ENCODE measurements around the gene KIF20A.
"Not testable (repeated sequence)": the region's sequence is repeated elsewhere in the genome, so short reads cannot be mapped to it uniquely, and the experiment has no call there.

KIF20A gene

GRCh38 chr5:138155977-138156376, 22.9 kb upstream of the KIF20A start:
- not testable (repeated sequence) for H3K4me3 ChIP-seq (ENCODE audit: low read depth in 1 of 2, low read length in 2 of 2); H3K9me3 ChIP-seq (ENCODE audit: control insufficient read depth in 1 of 2, low read length in 2 of 2); H3K27ac ChIP-seq (ENCODE audit: low read depth, low read length); H3K27me3 ChIP-seq (ENCODE audit: control insufficient read depth in 1 of 2, insufficient read depth in 2 of 2, low read length in 2 of 2); H3K4me1 ChIP-seq (ENCODE audit: control insufficient read depth in 1 of 2, insufficient read depth in 2 of 2, low read length in 2 of 2); H3K9ac ChIP-seq (ENCODE audit: low read depth in 1 of 2, low read length in 2 of 2)
- H3K36me3 ChIP-seq (ENCODE audit: control insufficient read depth in 1 of 2, insufficient read depth in 2 of 2, low read length in 2 of 2) = peaks cover 32 to 43% of the 10 kb centered on the region in 2 donors

DNA sequence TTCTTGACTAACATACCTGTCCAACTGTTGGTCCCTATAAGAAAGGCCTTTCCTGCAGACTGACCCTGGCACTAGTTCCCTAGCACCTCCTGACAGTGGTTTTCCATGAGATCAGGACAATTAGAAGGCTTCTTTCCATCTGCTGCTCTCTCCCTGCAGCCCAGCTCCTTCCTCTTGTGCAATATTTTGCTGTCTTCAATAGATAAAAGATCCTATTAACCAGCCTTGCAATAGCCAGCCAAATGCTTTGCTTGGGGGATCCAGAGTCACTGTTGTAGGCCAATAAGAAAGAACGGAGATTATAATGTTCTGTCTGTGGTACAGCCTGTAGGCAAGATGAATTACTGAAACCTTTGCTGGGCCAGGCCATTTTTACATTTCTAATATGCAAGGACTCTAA, 21.3 kb upstream of the KIF20A start:
- no peak overlapping the region for H3K27ac ChIP-seq (ENCODE audit: low read depth, low read length)
- no peak overlapping the region for H3K9ac ChIP-seq (ENCODE audit: low read depth in 1 of 2, low read length in 2 of 2)
- H3K36me3 ChIP-seq (ENCODE audit: control insufficient read depth in 1 of 2, insufficient read depth in 2 of 2, low read length in 2 of 2) = peaks cover 42 to 59% of the 10 kb centered on the region in 2 donors
- H3K4me3 ChIP-seq (ENCODE audit: low read depth in 1 of 2, low read length in 2 of 2) = no peak overlapping the region
- no peaks in the 10 kb centered on the region for H3K4me1 ChIP-seq (ENCODE audit: control insufficient read depth in 1 of 2, insufficient read depth in 2 of 2, low read length in 2 of 2)
- H3K9me3 ChIP-seq (ENCODE audit: control insufficient read depth in 1 of 2, low read length in 2 of 2) = no peaks in the 10 kb centered on the region
- no peaks in the 10 kb centered on the region for H3K27me3 ChIP-seq (ENCODE audit: control insufficient read depth in 1 of 2, insufficient read depth in 2 of 2, low read length in 2 of 2)

GRCh38 chr5:138159666-138160065, 19.2 kb upstream of the KIF20A start:
- H3K4me1 ChIP-seq (ENCODE audit: control insufficient read depth in 1 of 2, insufficient read depth in 2 of 2, low read length in 2 of 2) = no peaks in the 10 kb centered on the region
- H3K27me3 ChIP-seq (ENCODE audit: control insufficient read depth in 1 of 2, insufficient read depth in 2 of 2, low read length in 2 of 2) = no peaks in the 10 kb centered on the region
- H3K9me3 ChIP-seq (ENCODE audit: control insufficient read depth in 1 of 2, low read length in 2 of 2) = no peaks in the 10 kb centered on the region
- H3K27ac ChIP-seq (ENCODE audit: low read depth, low read length) = no peak overlapping the region
- no peak overlapping the region for H3K4me3 ChIP-seq (ENCODE audit: low read depth in 1 of 2, low read length in 2 of 2)
- peaks cover 61 to 80% of the 10 kb centered on the region in 2 donors for H3K36me3 ChIP-seq (ENCODE audit: control insufficient read depth in 1 of 2, insufficient read depth in 2 of 2, low read length in 2 of 2)
- no peak overlapping the region for H3K9ac ChIP-seq (ENCODE audit: low read depth in 1 of 2, low read length in 2 of 2)

- peaks cover 71 to 90% of the 10 kb centered on the region in 2 donors for H3K36me3 ChIP-seq (ENCODE audit: control insufficient read depth in 1 of 2, insufficient read depth in 2 of 2, low read length in 2 of 2)
- H3K9ac ChIP-seq (ENCODE audit: low read depth in 1 of 2, low read length in 2 of 2) = no peak overlapping the region
- H3K27me3 ChIP-seq (ENCODE audit: control insufficient read depth in 1 of 2, insufficient read depth in 2 of 2, low read length in 2 of 2) = no peaks in the 10 kb centered on the region
- no peak overlapping the region for H3K4me3 ChIP-seq (ENCODE audit: low read depth in 1 of 2, low read length in 2 of 2)
- no peaks in the 10 kb centered on the region for H3K4me1 ChIP-seq (ENCODE audit: control insufficient read depth in 1 of 2, insufficient read depth in 2 of 2, low read length in 2 of 2)
- H3K27ac ChIP-seq (ENCODE audit: low read depth, low read length) = no peak overlapping the region
- no peaks in the 10 kb centered on the region for H3K9me3 ChIP-seq (ENCODE audit: control insufficient read depth in 1 of 2, low read length in 2 of 2)
Observed at GRCh38 chr5:138160706-138161105, 18.2 kb upstream of the KIF20A start.

DNA sequence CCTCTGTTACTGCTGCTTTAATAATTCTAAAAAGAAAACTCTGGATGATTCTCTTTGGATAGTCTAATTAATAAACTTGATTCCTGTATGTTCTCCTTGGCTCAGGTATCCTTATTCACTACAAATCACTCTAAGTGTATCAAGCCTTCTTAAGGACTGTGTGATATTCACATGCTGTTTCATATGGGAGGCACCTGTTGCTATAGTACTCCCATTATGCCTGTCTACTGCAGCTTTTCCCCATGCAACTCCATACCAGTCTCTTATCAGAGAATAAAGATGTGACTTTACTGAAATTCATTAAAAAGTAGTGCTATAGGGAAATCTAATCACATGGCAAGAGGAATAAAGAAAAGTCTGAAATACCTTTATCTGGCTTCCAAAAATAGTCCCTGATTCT, 15.2 kb upstream of the KIF20A start:
- Histone ChIP-seq H3K36me3 (ENCODE audit: control insufficient read depth in 1 of 2, insufficient read depth in 2 of 2, low read length in 2 of 2) (peaks cover 71 to 98% of the 10 kb centered on the region in 2 donors), H3K4me3 (ENCODE audit: low read depth in 1 of 2, low read length in 2 of 2) (no peak overlapping the region), H3K27me3 (ENCODE audit: control insufficient read depth in 1 of 2, insufficient read depth in 2 of 2, low read length in 2 of 2) (no peaks in the 10 kb centered on the region), H3K4me1 (ENCODE audit: control insufficient read depth in 1 of 2, insufficient read depth in 2 of 2, low read length in 2 of 2) (no peaks in the 10 kb centered on the region), H3K9ac (ENCODE audit: low read depth in 1 of 2, low read length in 2 of 2) (no peak overlapping the region), H3K27ac (ENCODE audit: low read depth, low read length) (no peak overlapping the region), H3K9me3 (ENCODE audit: control insufficient read depth in 1 of 2, low read length in 2 of 2) (no peaks in the 10 kb centered on the region)

DNA sequence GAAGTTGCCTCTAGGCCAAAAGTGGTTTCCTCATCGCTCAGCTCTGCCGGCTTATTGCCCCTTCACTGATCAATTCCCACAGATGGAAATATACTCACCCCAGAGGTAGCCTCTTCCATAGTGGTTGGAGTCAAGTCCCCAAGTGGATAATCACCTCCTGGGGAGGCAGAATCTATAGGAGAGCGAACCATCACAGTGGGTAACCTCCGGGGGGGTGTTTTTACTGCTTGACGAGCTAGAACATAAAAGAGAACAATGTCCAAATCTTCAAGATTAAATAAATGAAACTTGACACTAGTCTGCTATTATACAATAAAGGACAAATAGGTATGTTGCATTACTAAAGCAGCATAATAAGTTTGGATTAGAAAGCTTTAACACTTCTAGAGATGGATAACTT, 9.8 kb upstream of the KIF20A start:
- peaks cover 53 to 90% of the 10 kb centered on the region in 2 donors for H3K36me3 ChIP-seq (ENCODE audit: control insufficient read depth in 1 of 2, insufficient read depth in 2 of 2, low read length in 2 of 2)
- H3K9me3 ChIP-seq (ENCODE audit: control insufficient read depth in 1 of 2, low read length in 2 of 2) = no peaks in the 10 kb centered on the region
- H3K27me3 ChIP-seq (ENCODE audit: control insufficient read depth in 1 of 2, insufficient read depth in 2 of 2, low read length in 2 of 2) = no peaks in the 10 kb centered on the region
- no peaks in the 10 kb centered on the region for H3K4me1 ChIP-seq (ENCODE audit: control insufficient read depth in 1 of 2, insufficient read depth in 2 of 2, low read length in 2 of 2)
- H3K4me3 ChIP-seq (ENCODE audit: low read depth in 1 of 2, low read length in 2 of 2) = no peak overlapping the region
- no peak overlapping the region for H3K27ac ChIP-seq (ENCODE audit: low read depth, low read length)
- no peak overlapping the region for H3K9ac ChIP-seq (ENCODE audit: low read depth in 1 of 2, low read length in 2 of 2)

DNA sequence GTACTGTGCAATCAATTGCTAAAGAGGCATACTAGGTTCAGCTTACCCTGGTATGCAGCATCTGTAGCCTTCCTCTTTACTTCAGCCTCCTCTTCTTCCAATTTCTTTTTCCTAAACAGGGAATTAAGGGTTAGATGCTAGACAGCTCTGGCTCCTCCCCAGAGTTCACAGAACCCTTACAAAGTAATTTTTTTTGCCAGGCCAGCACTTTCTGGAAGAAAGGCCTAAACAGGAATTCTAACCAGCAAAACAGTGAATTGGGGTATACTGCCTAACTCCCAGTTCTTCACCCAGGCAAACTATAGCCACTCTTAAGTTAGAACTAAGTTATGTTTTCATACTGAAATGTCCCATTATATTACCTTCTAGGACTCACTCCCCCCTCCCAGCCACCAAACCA, 8.6 kb upstream of the KIF20A start:
- no peak overlapping the region for H3K27ac ChIP-seq (ENCODE audit: low read depth, low read length)
- no peak overlapping the region for H3K9ac ChIP-seq (ENCODE audit: low read depth in 1 of 2, low read length in 2 of 2)
- peaks cover 41 to 81% of the 10 kb centered on the region in 2 donors for H3K36me3 ChIP-seq (ENCODE audit: control insufficient read depth in 1 of 2, insufficient read depth in 2 of 2, low read length in 2 of 2)

GRCh38 chr5:138177941-138178515, 884 bp upstream of the KIF20A start:
- H3K4me3 ChIP-seq (ENCODE audit: low read depth in 1 of 2, low read length in 2 of 2) = peak overlapping the region; percentile 95 to 96

More for the DNA sequence above, 8.6 kb upstream of the KIF20A start:
- H3K27me3 ChIP-seq (ENCODE audit: control insufficient read depth in 1 of 2, insufficient read depth in 2 of 2, low read length in 2 of 2) = no peaks in the 10 kb centered on the region
- H3K9me3 ChIP-seq (ENCODE audit: control insufficient read depth in 1 of 2, low read length in 2 of 2) = no peaks in the 10 kb centered on the region
- H3K4me1 ChIP-seq (ENCODE audit: control insufficient read depth in 1 of 2, insufficient read depth in 2 of 2, low read length in 2 of 2) = no peaks in the 10 kb centered on the region
- H3K4me3 ChIP-seq (ENCODE audit: low read depth in 1 of 2, low read length in 2 of 2) = no peak overlapping the region

DNA sequence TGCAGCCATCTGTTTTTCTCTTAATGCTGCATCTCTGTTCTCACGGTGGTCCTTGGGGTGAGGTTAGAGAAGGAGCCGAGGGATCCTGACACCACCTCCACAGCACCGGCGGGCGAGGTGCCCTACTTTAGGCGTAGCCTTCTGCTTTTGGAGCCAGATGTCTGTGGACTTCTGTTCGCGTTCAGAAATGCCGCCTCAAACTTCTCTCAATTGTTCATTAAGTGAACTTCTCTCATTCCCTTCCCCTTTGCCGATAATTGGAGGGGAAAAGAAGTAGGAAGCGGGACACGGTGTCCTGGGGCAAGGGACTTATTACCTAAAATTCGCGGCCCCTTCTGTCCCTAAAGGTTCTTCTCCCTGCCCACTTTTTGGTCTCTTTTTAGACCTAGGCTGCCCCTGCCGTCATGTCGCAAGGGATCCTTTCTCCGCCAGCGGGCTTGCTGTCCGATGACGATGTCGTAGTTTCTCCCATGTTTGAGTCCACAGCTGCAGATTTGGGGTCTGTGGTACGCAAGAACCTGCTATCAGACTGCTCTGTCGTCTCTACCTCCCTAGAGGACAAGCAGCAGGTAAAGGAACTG, 455 bp downstream of the KIF20A start:
- Histone ChIP-seq H3K4me1 (ENCODE audit: control insufficient read depth in 1 of 2, insufficient read depth in 2 of 2, low read length in 2 of 2) (peaks cover 15 to 20% of the 10 kb centered on the region in 2 donors), H3K27ac (ENCODE audit: low read depth, low read length) (no peak overlapping the region), H3K9me3 (ENCODE audit: control insufficient read depth in 1 of 2, low read length in 2 of 2) (no peaks in the 10 kb centered on the region), H3K27me3 (ENCODE audit: control insufficient read depth in 1 of 2, insufficient read depth in 2 of 2, low read length in 2 of 2) (no peaks in the 10 kb centered on the region), H3K9ac (ENCODE audit: low read depth in 1 of 2, low read length in 2 of 2) (peak overlapping the region; percentile 52 to 56), H3K4me3 (ENCODE audit: low read depth in 1 of 2, low read length in 2 of 2) (peak overlapping the region; percentile 95 to 96), H3K36me3 (ENCODE audit: control insufficient read depth in 1 of 2, insufficient read depth in 2 of 2, low read length in 2 of 2) (peaks cover 10 to 38% of the 10 kb centered on the region in 2 donors)

More at GRCh38 chr5:138177941-138178515, 884 bp upstream of the KIF20A start:
- Histone ChIP-seq H3K9me3 (ENCODE audit: control insufficient read depth in 1 of 2, low read length in 2 of 2) (no peaks in the 10 kb centered on the region), H3K27ac (ENCODE audit: low read depth, low read length) (no peak overlapping the region), H3K27me3 (ENCODE audit: control insufficient read depth in 1 of 2, insufficient read depth in 2 of 2, low read length in 2 of 2) (no peaks in the 10 kb centered on the region), H3K36me3 (ENCODE audit: control insufficient read depth in 1 of 2, insufficient read depth in 2 of 2, low read length in 2 of 2) (peaks cover 7 to 30% of the 10 kb centered on the region in 2 donors), H3K9ac (ENCODE audit: low read depth in 1 of 2, low read length in 2 of 2) (peak overlapping the region; percentile 69 to 86), H3K4me1 (ENCODE audit: control insufficient read depth in 1 of 2, insufficient read depth in 2 of 2, low read length in 2 of 2) (peaks cover 15 to 20% of the 10 kb centered on the region in 2 donors)

GRCh38 chr5:138180183-138180782, 1.4 kb downstream of the KIF20A start:
- Histone ChIP-seq H3K36me3 (ENCODE audit: control insufficient read depth in 1 of 2, insufficient read depth in 2 of 2, low read length in 2 of 2) (peaks cover 17 to 44% of the 10 kb centered on the region in 2 donors), H3K9ac (ENCODE audit: low read depth in 1 of 2, low read length in 2 of 2) (peak overlapping the region in 1 of 2 donors; percentile 56), H3K9me3 (ENCODE audit: control insufficient read depth in 1 of 2, low read length in 2 of 2) (no peaks in the 10 kb centered on the region), H3K27ac (ENCODE audit: low read depth, low read length) (no peak overlapping the region), H3K27me3 (ENCODE audit: control insufficient read depth in 1 of 2, insufficient read depth in 2 of 2, low read length in 2 of 2) (no peaks in the 10 kb centered on the region), H3K4me1 (ENCODE audit: control insufficient read depth in 1 of 2, insufficient read depth in 2 of 2, low read length in 2 of 2) (peaks cover 15 to 20% of the 10 kb centered on the region in 2 donors), H3K4me3 (ENCODE audit: low read depth in 1 of 2, low read length in 2 of 2) (peak overlapping the region; percentile 95 to 96)
